ENCODE data around the gene GLIPR1L1. TPM values are rescaled to one million over a fixed set of nuclear protein-coding genes. Genes with fewer than 3 reads are reported as not detected.

Gene GLIPR1L1
- polyA plus RNA-seq, 1 donor from 2014 or later: not detected

DNA sequence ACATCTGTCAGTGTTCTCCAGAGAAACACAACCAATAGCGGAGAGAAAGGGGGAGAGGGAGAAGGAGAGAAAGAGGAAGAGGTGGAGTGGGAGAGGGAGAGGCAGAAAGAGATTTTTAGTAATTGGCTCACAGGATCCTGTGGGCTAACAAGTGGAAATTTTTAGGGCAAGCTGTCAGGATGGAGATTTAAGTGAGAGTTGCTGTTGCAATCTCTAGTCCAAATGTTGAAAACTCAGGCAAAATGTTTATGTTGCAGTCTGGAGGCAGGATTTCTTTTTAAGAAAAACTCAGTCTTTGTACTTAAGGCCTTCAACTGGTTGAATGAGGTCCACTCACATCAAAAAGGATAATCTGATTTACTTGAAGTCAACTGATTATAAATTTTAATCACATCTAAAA is 43.9 kb downstream of the GLIPR1L1 start:
- Histone ChIP-seq H3K9me3 (ENCODE audit: low read length) (no peaks in the 10 kb centered on the region), H3K27me3 (ENCODE audit: insufficient read depth, low read depth, low read length) (no peaks in the 10 kb centered on the region), H3K9ac (ENCODE audit: low read length) (no peak overlapping the region), H3K27ac (ENCODE audit: low read length) (no peak overlapping the region), H4K20me1 (ENCODE audit: insufficient read depth) (no peaks in the 10 kb centered on the region), H2AFZ (ENCODE audit: low read depth, low read length) (no peak overlapping the region), H3K4me3 (ENCODE audit: low read length) (no peak overlapping the region), H3K79me2 (replicated peaks; ENCODE audit: insufficient read depth, low read length) (no peaks in the 10 kb centered on the region), H3K36me3 (ENCODE audit: insufficient read depth, low read length) (no peaks in the 10 kb centered on the region), H3K9me2 (ENCODE audit: insufficient read depth, low read length) (no peaks in the 10 kb centered on the region), H3K4me2 (ENCODE audit: low read length) (no peak overlapping the region), H3F3A (ENCODE audit: insufficient read depth, low read length, poor library complexity, severe bottlenecking) (no peaks in the 10 kb centered on the region)
- no peak for TF ChIP-seq SMC3 (conservative IDR thresholded peaks at IDR 0.05; ENCODE audit: poor library complexity)
- TF ChIP-seq CTCF (IDR thresholded peaks at IDR 0.05; ENCODE audit: poor library complexity, severe bottlenecking): no peak
- TF ChIP-seq RAD21 (conservative IDR thresholded peaks at IDR 0.05): no peak
- no peak for TF ChIP-seq REST (IDR thresholded peaks at IDR 0.05; ENCODE audit: borderline replicate concordance)
- TF ChIP-seq MXI1 (conservative IDR thresholded peaks at IDR 0.05; ENCODE audit: poor library complexity, severe bottlenecking): no peak
- TF ChIP-seq EZH2 (IDR thresholded peaks at IDR 0.05; ENCODE audit: borderline replicate concordance, insufficient read depth, low read length, poor library complexity, severe bottlenecking): no peak
- no peak for TF ChIP-seq TAF1 (IDR thresholded peaks at IDR 0.05; ENCODE audit: low read depth)
- no peak for TF ChIP-seq EP300 (conservative IDR thresholded peaks at IDR 0.05; ENCODE audit: poor library complexity, severe bottlenecking)
- no peak for TF ChIP-seq POLR2AphosphoS5 (IDR thresholded peaks at IDR 0.05)

DNA sequence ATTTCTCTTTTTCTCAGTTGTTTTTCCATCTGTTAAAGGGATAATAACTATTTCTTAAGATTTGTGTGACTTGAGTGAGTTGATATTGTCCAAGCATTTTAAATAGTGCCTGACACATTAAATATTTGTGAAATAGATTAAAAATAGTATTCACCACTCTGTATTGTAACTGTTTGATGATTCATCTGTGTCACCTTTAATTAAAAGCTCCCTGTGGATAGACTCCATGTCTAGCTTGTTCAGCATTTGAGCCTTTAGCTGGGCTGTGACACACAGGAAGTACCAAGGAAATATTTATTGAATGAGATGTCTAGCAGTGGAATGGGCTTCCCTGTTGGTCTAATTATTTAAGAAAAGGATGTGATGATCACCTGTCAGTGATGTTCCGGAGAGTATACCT is 54.6 kb downstream of the GLIPR1L1 start:
- no peak overlapping the region for H3K27ac ChIP-seq (ENCODE audit: low read length)
- H3K4me2 ChIP-seq (ENCODE audit: low read length): no peak overlapping the region
- H3K4me3 ChIP-seq (ENCODE audit: low read length): no peak overlapping the region

More for the DNA sequence above, 54.6 kb downstream of the GLIPR1L1 start:
- Histone ChIP-seq H3K9me3 (ENCODE audit: low read length) (no peaks in the 10 kb centered on the region), H2AFZ (ENCODE audit: low read depth, low read length) (no peak overlapping the region), H3K9me2 (ENCODE audit: insufficient read depth, low read length) (no peaks in the 10 kb centered on the region), H4K20me1 (ENCODE audit: insufficient read depth) (no peaks in the 10 kb centered on the region), H3K79me2 (replicated peaks; ENCODE audit: insufficient read depth, low read length) (no peaks in the 10 kb centered on the region), H3K9ac (ENCODE audit: low read length) (no peak overlapping the region), H3K27me3 (ENCODE audit: insufficient read depth, low read depth, low read length) (no peaks in the 10 kb centered on the region), H3K36me3 (ENCODE audit: insufficient read depth, low read length) (no peaks in the 10 kb centered on the region), H3F3A (ENCODE audit: insufficient read depth, low read length, poor library complexity, severe bottlenecking) (no peaks in the 10 kb centered on the region)
- TF ChIP-seq RAD21 (conservative IDR thresholded peaks at IDR 0.05) (no peak), EP300 (conservative IDR thresholded peaks at IDR 0.05; ENCODE audit: poor library complexity, severe bottlenecking) (no peak), REST (IDR thresholded peaks at IDR 0.05; ENCODE audit: borderline replicate concordance) (no peak), EZH2 (IDR thresholded peaks at IDR 0.05; ENCODE audit: borderline replicate concordance, insufficient read depth, low read length, poor library complexity, severe bottlenecking) (no peak), CTCF (IDR thresholded peaks at IDR 0.05; ENCODE audit: poor library complexity, severe bottlenecking) (no peak), SMC3 (conservative IDR thresholded peaks at IDR 0.05; ENCODE audit: poor library complexity) (no peak), TAF1 (IDR thresholded peaks at IDR 0.05; ENCODE audit: low read depth) (no peak)
